Measurements from ENCODE around the gene XRCC6.
"Not testable (repeated sequence)": the region's sequence is repeated elsewhere in the genome, so short reads cannot be mapped to it uniquely, and the experiment has no call there.

Gene XRCC6

DNA sequence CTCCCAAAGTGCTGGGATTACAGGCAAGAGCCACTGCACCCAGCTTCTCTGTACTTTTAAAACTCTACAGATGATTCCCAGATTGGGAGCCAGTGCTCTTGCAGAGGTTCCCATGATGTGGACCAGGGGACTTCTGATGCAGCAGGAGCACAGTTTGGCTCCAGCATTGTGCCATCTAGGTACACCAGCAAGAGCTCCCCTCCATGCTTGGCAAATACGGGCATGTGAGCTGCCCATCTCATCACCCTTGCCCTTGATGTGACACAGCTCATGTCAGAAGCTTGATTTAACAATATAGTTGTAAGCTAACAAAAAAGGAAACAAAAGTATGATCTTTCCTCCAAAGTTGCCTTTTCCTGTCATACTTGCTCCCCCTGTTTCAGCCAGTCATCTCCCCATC is 38.8 kb downstream of the XRCC6 start:
- no peak for DNase-seq (ENCODE audit: low read depth)
- in situ Hi-C loops (cut with HindIII; ENCODE audit: low sequenced_read_pairs), result no loop called here
- TF ChIP-seq, protein P1, sequence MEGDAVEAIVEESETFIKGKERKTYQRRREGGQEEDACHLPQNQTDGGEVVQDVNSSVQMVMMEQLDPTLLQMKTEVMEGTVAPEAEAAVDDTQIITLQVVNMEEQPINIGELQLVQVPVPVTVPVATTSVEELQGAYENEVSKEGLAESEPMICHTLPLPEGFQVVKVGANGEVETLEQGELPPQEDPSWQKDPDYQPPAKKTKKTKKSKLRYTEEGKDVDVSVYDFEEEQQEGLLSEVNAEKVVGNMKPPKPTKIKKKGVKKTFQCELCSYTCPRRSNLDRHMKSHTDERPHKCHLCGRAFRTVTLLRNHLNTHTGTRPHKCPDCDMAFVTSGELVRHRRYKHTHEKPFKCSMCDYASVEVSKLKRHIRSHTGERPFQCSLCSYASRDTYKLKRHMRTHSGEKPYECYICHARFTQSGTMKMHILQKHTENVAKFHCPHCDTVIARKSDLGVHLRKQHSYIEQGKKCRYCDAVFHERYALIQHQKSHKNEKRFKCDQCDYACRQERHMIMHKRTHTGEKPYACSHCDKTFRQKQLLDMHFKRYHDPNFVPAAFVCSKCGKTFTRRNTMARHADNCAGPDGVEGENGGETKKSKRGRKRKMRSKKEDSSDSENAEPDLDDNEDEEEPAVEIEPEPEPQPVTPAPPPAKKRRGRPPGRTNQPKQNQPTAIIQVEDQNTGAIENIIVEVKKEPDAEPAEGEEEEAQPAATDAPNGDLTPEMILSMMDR (IDR thresholded peaks at IDR 0.05; ENCODE audit: low read depth, low read length, missing control alignments), result no peak
- H3K4me3 ChIP-seq (ENCODE audit: low read depth, low read length), result no peak overlapping the region

GRCh38 chr22:41660416-41660815 is 39.3 kb downstream of the XRCC6 start:
- in situ Hi-C loops (cut with HindIII; ENCODE audit: low sequenced_read_pairs), result no loop called here
- TF ChIP-seq, protein P1 (IDR thresholded peaks at IDR 0.05; ENCODE audit: low read depth, low read length, missing control alignments), result no peak
- DNase-seq (ENCODE audit: low read depth), result no peak
- H3K4me3 ChIP-seq (ENCODE audit: low read depth, low read length), result no peak overlapping the region

GRCh38 chr22:41661088-41661487 is 40.0 kb downstream of the XRCC6 start:
- TF ChIP-seq, protein P1 (IDR thresholded peaks at IDR 0.05; ENCODE audit: low read depth, low read length, missing control alignments), result no peak
- in situ Hi-C loops (cut with HindIII; ENCODE audit: low sequenced_read_pairs), result no loop called here
- no peak for DNase-seq (ENCODE audit: low read depth)
- H3K4me3 ChIP-seq (ENCODE audit: low read depth, low read length), result no peak overlapping the region

DNA sequence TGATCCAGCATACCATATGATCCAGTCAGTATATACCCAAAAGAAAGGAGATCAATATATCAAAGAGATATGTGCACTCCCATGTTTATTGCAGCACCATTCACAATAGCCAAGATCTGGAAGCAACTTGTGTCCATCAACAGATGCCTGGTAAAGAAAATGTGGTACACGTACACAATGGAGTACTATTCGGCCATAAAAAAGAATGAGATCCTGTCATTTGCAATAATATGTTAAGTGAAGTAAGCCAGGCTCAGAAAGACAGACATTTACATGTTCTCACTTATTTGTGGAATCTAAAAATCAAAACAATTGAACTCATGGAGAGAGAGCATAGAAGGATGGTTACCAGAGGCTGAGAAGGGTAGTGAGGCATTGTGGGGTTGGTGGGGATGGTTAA is 40.6 kb downstream of the XRCC6 start:
- in situ Hi-C loops (cut with HindIII; ENCODE audit: low sequenced_read_pairs), result no loop called here
- no peak for DNase-seq (ENCODE audit: low read depth)
- no peak overlapping the region for H3K4me3 ChIP-seq (ENCODE audit: low read depth, low read length)
- TF ChIP-seq, protein P1 (IDR thresholded peaks at IDR 0.05; ENCODE audit: low read depth, low read length, missing control alignments), result no peak

DNA sequence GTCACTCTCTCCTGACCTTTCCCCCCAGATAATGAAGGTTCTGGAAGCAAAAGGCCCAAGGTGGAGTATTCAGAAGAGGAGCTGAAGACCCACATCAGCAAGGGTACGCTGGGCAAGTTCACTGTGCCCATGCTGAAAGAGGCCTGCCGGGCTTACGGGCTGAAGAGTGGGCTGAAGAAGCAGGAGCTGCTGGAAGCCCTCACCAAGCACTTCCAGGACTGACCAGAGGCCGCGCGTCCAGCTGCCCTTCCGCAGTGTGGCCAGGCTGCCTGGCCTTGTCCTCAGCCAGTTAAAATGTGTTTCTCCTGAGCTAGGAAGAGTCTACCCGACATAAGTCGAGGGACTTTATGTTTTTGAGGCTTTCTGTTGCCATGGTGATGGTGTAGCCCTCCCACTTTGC is 42.5 kb downstream of the XRCC6 start:
- H3K4me3 ChIP-seq (ENCODE audit: low read depth, low read length); DNase-seq (ENCODE audit: low read depth); in situ Hi-C loops (cut with HindIII; ENCODE audit: low sequenced_read_pairs): not testable (repeated sequence)

GRCh38 chr22:41664490-41664889 is 43.4 kb downstream of the XRCC6 start:
- in situ Hi-C loops (cut with HindIII; ENCODE audit: low sequenced_read_pairs), result no loop called here
- H3K4me3 ChIP-seq (ENCODE audit: low read depth, low read length), result no peak overlapping the region
- no peak for DNase-seq (ENCODE audit: low read depth)
- TF ChIP-seq, protein P1 (IDR thresholded peaks at IDR 0.05; ENCODE audit: low read depth, low read length, missing control alignments), result no peak

DNA sequence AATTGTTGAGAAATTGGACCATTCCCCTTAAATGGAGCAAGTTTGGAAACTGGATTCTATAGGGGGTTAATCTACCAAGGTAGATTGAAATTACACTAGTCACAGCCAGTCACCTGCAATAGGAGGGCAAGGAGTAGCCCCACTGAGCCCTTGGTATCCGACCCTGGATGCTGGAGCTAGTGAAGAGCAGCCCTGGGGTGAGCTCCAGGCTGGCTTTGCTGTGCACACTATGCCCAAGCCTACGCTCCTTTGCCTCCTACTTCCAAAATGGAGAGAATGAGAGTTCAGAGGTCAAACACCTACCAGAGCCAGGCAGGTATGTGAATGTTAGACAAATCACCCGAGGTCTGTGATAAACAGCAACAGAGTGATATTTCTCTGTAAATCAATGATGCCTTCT is 43.9 kb downstream of the XRCC6 start:
- DNase-seq (ENCODE audit: low read depth), result no peak
- TF ChIP-seq, protein P1 (IDR thresholded peaks at IDR 0.05; ENCODE audit: low read depth, low read length, missing control alignments), result no peak
- H3K4me3 ChIP-seq (ENCODE audit: low read depth, low read length), result no peak overlapping the region
- in situ Hi-C loops (cut with HindIII; ENCODE audit: low sequenced_read_pairs), result no loop called here
